SK-N-SH (cell line): ENCODE measurements around the gene VIPR2. TPM values are rescaled to one million over a fixed set of nuclear protein-coding genes. Genes with fewer than 3 reads are reported as not detected.

Source experiments
- CTCF ChIA-PET: fragments of 300-600, 350-600 bp; formaldehyde crosslinking; extraction: SDS; loops from one replicate; lab custom pipeline; 2021; lab: Yijun Ruan, JAX
- POLR2A ChIA-PET: fragments of 350-600 bp; sonication (Branson Sonifier 250); formaldehyde crosslinking; extraction: SDS; loops from one replicate; lab custom pipeline; 2020; ENCODE audit warnings: antibody characterized with exemption, inconsistent platforms; lab: Yijun Ruan, JAX
- DNase-seq: peaks from one replicate; pipeline ENCODE4 v3.0.0; 2012
- H2AFZ ChIP-seq: fragments of 200-600 bp; sonication (generic); 2 replicates; pipeline ENCODE4 v1.8.1; 2016; ENCODE audit warnings: antibody characterized with exemption, mild to moderate bottlenecking, low read depth
- H3F3A ChIP-seq: fragments of 200-600 bp; sonication (generic); replicated peaks from 2 replicates; pipeline ENCODE3; 2016; ENCODE audit warnings: antibody characterized with exemption, mild to moderate bottlenecking; ENCODE audit not compliant: insufficient read depth
- H3K27ac ChIP-seq, 2 experiments: fragments of 200-500 bp in 1 of 2; fragments of 200-600 bp in 1 of 2; sonication (Bioruptor generic) in 1 of 2; sonication (generic), shearing (Covaris generic) in 1 of 2; 2 replicates each; pipeline versions ENCODE4 v1.5.1 to v1.6.1; 2014 to 2016; ENCODE audit warnings: low read depth in 2 of 2, inconsistent platforms in 1 of 2, low read length in 1 of 2, mild to moderate bottlenecking in 1 of 2, mixed read lengths in 1 of 2
- H3K27me3 ChIP-seq: fragments of 200-600 bp; sonication (generic), shearing (Covaris generic); 2 replicates; pipeline ENCODE4 v1.6.1; 2016; ENCODE audit warnings: mixed run types; ENCODE audit not compliant: insufficient read depth
- H3K36me3 ChIP-seq, 2 experiments: fragments of 200-500 bp in 1 of 2; fragments of 200-600 bp in 1 of 2; sonication (Bioruptor generic) in 1 of 2; sonication (generic) in 1 of 2; replicated peaks in 1 of 2; 2 replicates each; pipeline versions ENCODE3 to v1.5.1; 2014 to 2016; ENCODE audit warnings: low read length in 1 of 2, mild to moderate bottlenecking in 1 of 2; ENCODE audit not compliant: insufficient read depth in 2 of 2, control insufficient read depth in 1 of 2
- H3K4me1 ChIP-seq, 2 experiments: fragments of 200-500 bp in 1 of 2; fragments of 200-600 bp in 1 of 2; sonication (Bioruptor generic) in 1 of 2; sonication (generic), shearing (Covaris generic) in 1 of 2; 2 replicates each; pipeline versions ENCODE4 v1.5.1 to v1.6.1; 2014 to 2016; ENCODE audit warnings: low read depth in 1 of 2, low read length in 1 of 2, mixed run types in 1 of 2; ENCODE audit not compliant: insufficient read depth in 2 of 2, control insufficient read depth in 1 of 2
- H3K4me2 ChIP-seq: fragments of 200-600 bp; sonication (generic), shearing (Covaris generic); 2 replicates; pipeline ENCODE4 v1.6.1; 2017; ENCODE audit warnings: mixed run types
- H3K4me3 ChIP-seq, 2 experiments: fragments of 200-500 bp in 1 of 2; fragments of 200-600 bp in 1 of 2; sonication (Bioruptor generic) in 1 of 2; sonication (generic), shearing (Covaris generic) in 1 of 2; 2 replicates each; pipeline versions ENCODE4 v1.5.1 to v1.8.1; 2014 to 2016; ENCODE audit warnings: low read depth in 2 of 2, inconsistent platforms in 1 of 2, low read length in 1 of 2, mild to moderate bottlenecking in 1 of 2, mixed read lengths in 1 of 2, moderate library complexity in 1 of 2
- H3K79me2 ChIP-seq: fragments of 200-600 bp; sonication (generic); 2 replicates; pipeline ENCODE4 v1.8.1; 2017; ENCODE audit warnings: mild to moderate bottlenecking; ENCODE audit not compliant: insufficient read depth
- H3K9ac ChIP-seq: fragments of 200-600 bp; sonication (generic); 2 replicates; pipeline ENCODE4 v1.6.1; 2017; ENCODE audit warnings: mixed run types
- H3K9me2 ChIP-seq: fragments of 200-600 bp; sonication (generic); 2 replicates; pipeline ENCODE4 v1.6.1; 2017; ENCODE audit warnings: mixed run types
- H3K9me3 ChIP-seq: fragments of 200-600 bp; sonication (generic); 2 replicates; pipeline ENCODE4 v1.6.1; 2017; ENCODE audit warnings: mixed run types, mild to moderate bottlenecking, moderate library complexity
- H4K20me1 ChIP-seq: fragments of 200-600 bp; sonication (generic); 2 replicates; pipeline ENCODE4 v1.6.1; 2017; ENCODE audit warnings: mild to moderate bottlenecking, mixed run types; ENCODE audit not compliant: insufficient read depth
- CHD2 ChIP-seq: fragments of 150-350 bp; IDR thresholded peaks from 2 replicates; pipeline ENCODE4 v1.6.1; 2018; ENCODE audit warnings: low read length; ENCODE audit not compliant: partially characterized antibody
- EZH2phosphoT487 ChIP-seq: fragments of 200-600 bp; sonication (generic); IDR thresholded peaks from 2 replicates; pipeline ENCODE4 v1.6.1; 2017; ENCODE audit warnings: low read depth, mixed run types, mild to moderate bottlenecking, antibody characterized with exemption, moderate library complexity, borderline replicate concordance
- FOXJ3 ChIP-seq: sonication (generic); formaldehyde crosslinking; IDR thresholded peaks from 2 replicates; pipeline ENCODE4 v1.5.1; 2020; ENCODE audit warnings: mild to moderate bottlenecking, missing genetic modification reagents
- GABPA ChIP-seq: IDR thresholded peaks from 2 replicates; pipeline ENCODE4 v1.4.0; 2012; ENCODE audit warnings: low read depth, mild to moderate bottlenecking
- JUND ChIP-seq: IDR thresholded peaks from 2 replicates; pipeline ENCODE4 v1.4.0; 2012
- MAX ChIP-seq: IDR thresholded peaks from 2 replicates; pipeline ENCODE4 v1.4.0; 2012; ENCODE audit warnings: low read depth
- NFIC ChIP-seq: IDR thresholded peaks from 2 replicates; pipeline ENCODE4 v1.4.0; 2012; ENCODE audit warnings: borderline replicate concordance
- NRF1 ChIP-seq: IDR thresholded peaks from 2 replicates; pipeline ENCODE4 v1.6.1; 2012; ENCODE audit warnings: low read depth, mild to moderate bottlenecking, low read length
- RXRA ChIP-seq: IDR thresholded peaks from 2 replicates; pipeline ENCODE4 v1.4.0; 2012; ENCODE audit warnings: low read depth, mild to moderate bottlenecking, borderline replicate concordance
- SIN3A ChIP-seq: IDR thresholded peaks from 2 replicates; pipeline ENCODE4 v1.6.1; 2012; ENCODE audit warnings: low read depth, mild to moderate bottlenecking, low read length, moderate library complexity, borderline replicate concordance
- SMC3 ChIP-seq: IDR thresholded peaks from 2 replicates; pipeline ENCODE4 v1.6.1; 2012; ENCODE audit warnings: low read depth, low read length, improper control_type of control experiment
- TAF1 ChIP-seq: IDR thresholded peaks from 2 replicates; pipeline ENCODE4 v1.6.1; 2012; ENCODE audit warnings: low read depth, mild to moderate bottlenecking, low read length, moderate library complexity, borderline replicate concordance
- TEAD4 ChIP-seq: IDR thresholded peaks from 2 replicates; pipeline ENCODE4 v1.4.0; 2012; ENCODE audit warnings: mild to moderate bottlenecking, borderline replicate concordance; ENCODE audit not compliant: insufficient read depth
- ZBTB33 ChIP-seq: IDR thresholded peaks from 2 replicates; pipeline ENCODE4 v1.4.0; 2012; ENCODE audit warnings: low read depth, borderline replicate concordance
- WGBS: methylation state at CpG from one replicate; pipeline ENCODE4 v1.1.6; 2017; ENCODE audit warnings: low lambda C conversion rate; 5-methylcytosine and 5-hydroxymethylcytosine counted together
- polyA plus RNA-seq, 3 experiments: library from polyadenylated mRNA; depleted of rRNA; stranded (reverse); fragments of >200 nt; gene quantifications; 2 replicates each; pipeline ENCODE4 v1.2.3, GENCODE V29; 2012

VIPR2 gene
- polyA plus RNA-seq, 1 of the 3 experiments (the other 2 are of a cell fraction), result not detected

GRCh38 chr7:159104188-159104920 is 40.3 kb downstream of the VIPR2 start (continued):
- no peak for TF ChIP-seq ZBTB33
- TF ChIP-seq TEAD4, result no peak
- TF ChIP-seq TAF1, result no peak
- peak; percentile 65; the same call in 1 of the 2 replicates for TF ChIP-seq FOXJ3 (CRISPR knock-in tag)
- no peak for TF ChIP-seq EZH2phosphoT487
- TF ChIP-seq RXRA, result no peak
- TF ChIP-seq MAX, result no peak
- TF ChIP-seq JUND, result no peak
- TF ChIP-seq NRF1, result no peak
- no peak for TF ChIP-seq SIN3A
- peak; percentile 68 for TF ChIP-seq CHD2
- TF ChIP-seq GABPA, result no peak
- no peak for TF ChIP-seq SMC3

GRCh38 chr7:159103382-159104187 is 41.1 kb downstream of the VIPR2 start:
- H3K9me2 ChIP-seq, result no peaks in the 10 kb centered on the region
- no peaks in the 10 kb centered on the region for H3F3A ChIP-seq
- peaks cover 0 to 79% of the 10 kb centered on the region in 2 experiments; a peak in 2 of 4 replicates for H3K4me1 ChIP-seq
- H3K4me3 ChIP-seq, result no peak overlapping the region
- H3K9ac ChIP-seq, result no peak overlapping the region
- WGBS, result 67% methylated on average over 21 of the region's 21 CpGs
- no peaks in the 10 kb centered on the region for H3K36me3 ChIP-seq
- CTCF ChIA-PET, result interaction anchor here (0.9 kb wide), 1 partner anchor 13 kb away, joined by 3 read pairs; no protein-coding TSS in a partner anchor
- no peaks in the 10 kb centered on the region for H4K20me1 ChIP-seq
- H3K27ac ChIP-seq, result peak overlapping the region in 1 of 2 experiments; percentile 89; a peak in 2 of 4 replicates
- no peak overlapping the region for H2AFZ ChIP-seq
- H3K4me2 ChIP-seq, result no peak overlapping the region
- no peak for DNase-seq
- H3K27me3 ChIP-seq, result no peaks in the 10 kb centered on the region
- POLR2A ChIA-PET, result no interaction called here
- no peaks in the 10 kb centered on the region for H3K9me3 ChIP-seq
- TF ChIP-seq NFIC, result no peak
- TF ChIP-seq, all 33 proteins: peak for 0
- H3K79me2 ChIP-seq, result no peaks in the 10 kb centered on the region
